HG03095 (cell line): ENCODE results near the gene BICC1.
"Not testable (repeated sequence)": the region's sequence is repeated elsewhere in the genome, so short reads cannot be mapped to it uniquely, and the experiment has no call there.

Experiments
- ATAC-seq: cut with Tn5 transposase; IDR thresholded peaks from one replicate; pipeline ENCODE4 v1.9.1; 2021; ENCODE audit warnings: moderate library complexity; ENCODE audit not compliant: unreplicated experiment

Gene BICC1

DNA sequence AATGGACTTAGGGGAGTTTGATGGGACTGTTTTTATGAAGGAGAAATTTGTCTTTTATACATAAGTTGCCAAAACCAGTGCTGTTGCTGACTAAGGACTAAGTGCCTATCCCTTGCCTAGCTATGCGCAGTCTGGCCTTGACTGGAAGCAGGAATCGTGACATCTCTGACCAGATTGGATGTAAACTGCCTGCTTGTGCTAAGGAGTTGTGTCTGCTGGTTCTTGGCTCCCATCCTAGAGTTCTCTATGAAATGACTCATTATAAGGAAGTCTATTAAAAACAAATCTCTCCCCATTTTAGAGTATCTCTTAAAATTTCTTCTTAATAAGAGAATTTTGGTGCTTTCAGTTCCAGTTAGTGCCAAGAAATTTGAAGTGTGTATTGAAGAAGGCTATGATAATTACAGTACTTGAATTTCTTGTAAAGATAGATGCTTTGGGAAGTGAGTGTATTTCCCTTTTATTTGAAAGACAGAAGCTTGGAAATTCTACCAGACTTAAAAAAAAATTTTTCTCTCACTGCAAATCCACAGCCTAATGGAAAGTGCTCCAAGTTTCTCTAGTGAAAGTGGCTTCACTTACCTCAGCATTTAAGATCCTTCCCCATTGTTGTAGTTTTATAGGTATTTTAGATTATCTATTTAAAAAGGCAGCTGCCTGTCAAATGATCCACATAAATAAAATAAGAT, 77.6 kb downstream of the BICC1 start:
- no peak for ATAC-seq

- ATAC-seq: no peak
Measured at GRCh38 chr10:58590924-58591323, 78.3 kb downstream of the BICC1 start.

DNA sequence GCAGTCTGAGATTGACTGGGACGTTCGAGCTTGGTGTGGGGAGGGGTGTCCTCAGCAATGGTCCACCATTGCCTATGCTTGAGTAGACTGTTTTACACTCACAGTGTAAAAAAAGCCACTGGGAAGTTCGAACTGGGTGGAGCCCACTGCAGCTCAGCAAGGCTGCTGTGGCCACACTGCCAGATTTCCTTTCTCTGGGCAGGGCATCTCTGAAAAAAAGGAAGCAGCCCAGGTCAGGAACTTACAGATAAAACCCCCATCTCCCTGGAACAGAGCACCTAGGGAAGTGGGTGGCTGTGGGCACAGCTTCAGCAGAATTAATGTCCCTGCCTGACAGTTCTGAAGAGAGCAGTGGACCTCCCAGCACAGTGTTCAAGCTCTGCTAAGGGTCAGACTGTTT, 80.3 kb downstream of the BICC1 start:
- ATAC-seq: no peak

DNA sequence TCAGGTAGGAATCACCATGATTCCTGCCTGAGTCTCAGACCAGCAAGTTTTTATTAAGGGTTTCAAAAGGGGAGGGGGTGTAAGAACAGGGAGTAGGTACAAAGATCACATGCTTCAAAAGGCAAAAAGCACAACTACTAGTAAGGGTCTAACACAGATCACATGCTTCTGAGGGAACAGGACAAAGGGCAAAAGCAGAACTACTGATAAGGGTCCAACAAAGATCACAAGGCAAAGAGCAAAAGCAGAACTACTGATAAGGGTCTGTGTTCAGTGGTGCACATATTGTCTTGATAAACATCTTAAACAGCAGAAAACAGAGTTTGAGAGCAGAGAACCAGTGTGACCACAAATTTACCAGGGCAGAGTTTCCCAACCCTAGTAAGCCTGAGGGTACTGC, 84.5 kb downstream of the BICC1 start:
- not testable (repeated sequence) for ATAC-seq

GRCh38 chr10:58599927-58600553, 87.4 kb downstream of the BICC1 start:
- no peak for ATAC-seq

- ATAC-seq: no peak
Measured at GRCh38 chr10:58608351-58608750, 95.7 kb downstream of the BICC1 start.

DNA sequence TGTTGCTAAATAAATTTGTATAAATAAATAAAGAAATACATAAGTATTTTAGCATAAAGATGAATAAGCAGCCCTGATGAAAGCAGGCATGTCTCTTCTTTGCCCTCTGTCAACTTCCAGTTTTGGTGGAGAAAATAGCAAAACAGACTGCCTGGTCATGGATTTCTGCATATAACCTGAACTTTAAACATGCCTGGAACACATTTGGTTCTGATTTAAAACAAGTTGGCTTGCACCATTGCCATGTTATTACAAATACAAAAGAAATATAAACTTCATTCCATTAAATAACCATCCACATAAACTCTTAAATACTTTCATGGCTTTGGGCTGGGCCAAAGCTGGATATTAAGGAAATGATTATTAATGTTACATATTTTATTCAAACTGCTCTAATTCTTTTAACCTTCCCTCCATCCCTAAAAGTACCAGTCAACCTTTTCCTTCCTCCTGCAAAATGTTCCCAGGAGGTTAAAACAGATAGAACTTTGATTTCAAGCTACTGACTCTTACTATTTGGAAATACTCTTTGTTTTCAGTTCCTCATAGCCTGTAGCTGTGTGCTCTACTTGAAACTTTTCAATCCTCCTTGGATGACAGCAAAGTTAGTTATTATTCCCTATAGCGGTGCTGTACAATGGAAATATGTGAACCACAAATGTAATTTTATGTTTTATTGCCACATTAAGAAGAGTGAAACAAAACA, 96.3 kb downstream of the BICC1 start:
- ATAC-seq: no peak

- ATAC-seq: no peak
Measured at GRCh38 chr10:58609532-58610150, 97.0 kb downstream of the BICC1 start.

- no peak for ATAC-seq
Measured at GRCh38 chr10:58615237-58615935, 102.7 kb downstream of the BICC1 start.

- no peak for ATAC-seq
Measured at GRCh38 chr10:58618158-58618676, 105.5 kb downstream of the BICC1 start.

- ATAC-seq: no peak
Measured at GRCh38 chr10:58621379-58622077, 108.9 kb downstream of the BICC1 start.

- ATAC-seq: no peak
Measured at GRCh38 chr10:58622246-58622645, 109.6 kb downstream of the BICC1 start.

GRCh38 chr10:58625070-58625469, 112.4 kb downstream of the BICC1 start:
- no peak for ATAC-seq

DNA sequence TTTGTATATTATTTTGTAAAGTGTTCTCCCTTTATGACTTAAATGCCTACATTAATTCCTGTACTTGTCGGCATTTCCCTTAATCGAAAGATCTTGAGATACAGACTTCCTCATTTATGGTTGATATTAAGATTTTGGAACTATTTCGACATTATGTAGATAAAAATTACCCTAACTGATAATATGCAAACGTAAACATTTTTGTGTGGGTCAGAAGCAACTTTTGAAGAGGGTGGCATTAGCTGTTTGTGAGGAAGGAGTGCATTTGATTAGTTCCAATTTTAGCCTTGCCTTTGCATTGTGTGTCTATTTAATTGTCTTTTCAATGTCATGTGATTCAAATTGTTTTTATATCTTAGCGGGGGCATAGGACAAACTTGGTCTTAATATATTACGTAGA, 114.7 kb downstream of the BICC1 start:
- no peak for ATAC-seq

DNA sequence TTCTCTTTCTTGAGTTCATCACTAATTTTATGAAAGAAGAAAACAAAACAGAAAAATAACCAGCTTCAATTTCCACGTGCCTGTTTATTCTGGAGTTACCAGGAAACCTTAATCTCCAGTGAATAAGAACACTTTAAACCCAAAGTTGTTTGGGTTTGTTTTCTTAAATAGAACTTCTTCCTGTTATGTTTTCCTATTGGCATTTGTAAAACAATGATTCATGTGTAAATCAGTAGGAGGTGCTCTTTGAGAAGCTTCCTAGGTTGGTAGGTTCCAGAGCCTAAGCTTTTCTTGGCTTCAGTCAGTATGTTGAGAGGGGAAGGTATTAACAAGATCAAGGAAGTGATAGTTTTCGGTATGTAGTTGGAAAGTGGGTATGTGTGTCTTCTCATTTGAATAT, 119.0 kb downstream of the BICC1 start:
- ATAC-seq: no peak

DNA sequence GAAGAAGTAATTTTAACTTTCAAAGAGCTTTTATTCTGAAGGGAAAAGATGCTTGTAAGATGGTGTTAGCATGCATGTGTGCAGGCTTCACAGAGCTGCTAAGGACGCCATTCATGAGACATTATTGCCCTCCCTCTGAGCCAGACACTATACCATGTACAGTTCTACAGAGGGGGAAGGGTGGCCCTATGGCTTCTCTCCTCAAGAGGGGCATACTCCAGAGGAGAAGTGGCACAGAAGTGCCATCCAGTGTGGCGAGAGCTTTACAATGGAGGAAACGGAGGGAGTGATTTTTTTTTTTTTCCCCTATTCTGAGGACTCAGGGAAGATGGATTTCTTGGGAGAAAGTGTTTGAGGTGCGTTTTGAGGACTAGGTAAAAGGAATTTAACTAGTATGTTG, 119.5 kb downstream of the BICC1 start:
- no peak for ATAC-seq

- no peak for ATAC-seq
Measured at GRCh38 chr10:58637352-58637751, 124.7 kb downstream of the BICC1 start.

GRCh38 chr10:58638388-58638787, 125.7 kb downstream of the BICC1 start:
- ATAC-seq: no peak

DNA sequence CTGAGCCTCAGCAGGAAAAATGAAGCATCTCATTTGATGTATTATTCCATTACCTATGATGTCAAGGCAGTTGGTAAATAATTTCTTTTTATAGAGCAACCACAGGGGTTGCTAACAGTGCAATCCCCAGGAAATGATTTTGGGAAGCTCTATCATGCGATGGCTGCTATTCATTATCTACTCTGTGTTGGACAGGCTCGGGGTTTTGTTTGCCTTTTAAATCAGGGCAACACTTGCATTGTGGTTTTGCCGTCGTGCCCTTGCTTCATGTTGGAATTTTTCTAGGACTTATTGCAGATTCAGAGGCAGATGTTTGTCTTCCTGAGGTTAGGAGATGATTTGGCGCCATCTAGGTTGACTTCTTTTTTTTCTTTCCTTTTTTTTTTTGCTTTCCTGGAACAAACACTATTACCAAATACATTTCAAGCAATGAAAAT, 128.4 kb downstream of the BICC1 start:
- no peak for ATAC-seq

DNA sequence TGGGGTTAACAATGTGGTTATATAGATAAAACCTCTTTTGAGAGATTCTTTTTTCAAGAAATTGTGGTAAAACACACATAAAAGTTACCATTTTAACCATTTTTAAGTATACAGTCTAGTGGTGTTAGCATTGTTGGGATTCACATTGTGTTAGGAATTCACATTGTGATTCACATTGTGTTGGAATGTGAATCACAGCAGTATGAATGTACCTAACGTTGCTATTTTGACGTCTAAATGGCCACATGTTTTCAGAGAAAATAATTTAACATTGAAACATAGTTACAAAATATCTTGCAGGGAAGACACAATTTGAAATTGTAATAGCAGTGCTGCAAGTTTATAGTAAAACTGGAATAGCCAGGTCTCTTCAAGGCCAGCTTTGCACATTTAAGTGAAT, 129.0 kb downstream of the BICC1 start:
- no peak for ATAC-seq
